Chondrocyte (in vitro differentiated cells): Measurements from ENCODE around the gene TRDN. TPM values are rescaled to one million over a fixed set of nuclear protein-coding genes. Genes with fewer than 3 reads are reported as not detected.
"Not testable (repeated sequence)": the region's sequence is repeated elsewhere in the genome, so short reads cannot be mapped to it uniquely, and the experiment has no call there.

Experiments
- DNase-seq: peaks from one replicate; pipeline ENCODE4 v3.0.0; 2021; ENCODE audit warnings: mixed read lengths, low spot score
- H3K27ac Mint-ChIP-seq: one replicate; pipeline ENCODE4 v1.8.0; 2021; ENCODE audit warnings: mild to moderate bottlenecking, moderate library complexity, mixed read lengths; ENCODE audit not compliant: unreplicated experiment
- H3K27me3 Mint-ChIP-seq: 2 replicates; pipeline ENCODE4 v1.8.0; 2021; ENCODE audit warnings: low read depth, mixed read lengths
- H3K36me3 Mint-ChIP-seq: 2 replicates; pipeline ENCODE4 v1.8.0; 2021; ENCODE audit warnings: low read depth, mixed read lengths
- H3K4me1 Mint-ChIP-seq: 2 replicates; pipeline ENCODE4 v1.8.0; 2021; ENCODE audit warnings: low read depth, mild to moderate bottlenecking, mixed read lengths
- H3K4me3 Mint-ChIP-seq: one replicate; pipeline ENCODE4 v1.8.0; 2021; ENCODE audit warnings: mild to moderate bottlenecking, moderate library complexity, mixed read lengths; ENCODE audit not compliant: unreplicated experiment
- H3K9me3 Mint-ChIP-seq: 2 replicates; pipeline ENCODE4 v1.8.0; 2021; ENCODE audit warnings: low read depth, mixed read lengths
- CTCF ChIP-seq: fragments of 200-600 bp; sonication (generic); IDR thresholded peaks from 2 replicates; pipeline ENCODE4 v1.5.0; 2021; ENCODE audit warnings: antibody characterized with exemption, mild to moderate bottlenecking, moderate library complexity
- total RNA-seq: library from RNA; stranded (reverse); gene quantifications from 3 replicates; pipeline ENCODE4 v1.2.1, GENCODE V29; 2021

TRDN gene
- total RNA-seq, 1 donor from 2014 or later = not detected

- no peak for TF ChIP-seq CTCF
- H3K4me1 Mint-ChIP-seq = no peaks in the 10 kb centered on the region
- H3K4me3 Mint-ChIP-seq = no peak overlapping the region
- H3K27ac Mint-ChIP-seq = no peak overlapping the region
- H3K9me3 Mint-ChIP-seq = no peaks in the 10 kb centered on the region
- H3K36me3 Mint-ChIP-seq = no peaks in the 10 kb centered on the region
- no peak for DNase-seq
- H3K27me3 Mint-ChIP-seq = no peaks in the 10 kb centered on the region
Observed at GRCh38 chr6:123458218-123458617, 178.5 kb downstream of the TRDN start.

GRCh38 chr6:123456836-123457235 is 179.9 kb downstream of the TRDN start:
- Mint-ChIP-seq H3K27ac (no peak overlapping the region), H3K4me1 (no peaks in the 10 kb centered on the region), H3K9me3 (peaks cover 12% of the 10 kb centered on the region), H3K4me3 (no peak overlapping the region), H3K36me3 (no peaks in the 10 kb centered on the region), H3K27me3 (no peaks in the 10 kb centered on the region)
- DNase-seq = no peak
- no peak for TF ChIP-seq CTCF

- H3K4me1 Mint-ChIP-seq = no peaks in the 10 kb centered on the region
- DNase-seq = no peak
- peaks cover 5% of the 10 kb centered on the region for H3K27me3 Mint-ChIP-seq
- TF ChIP-seq CTCF = no peak
- H3K36me3 Mint-ChIP-seq = no peaks in the 10 kb centered on the region
- H3K27ac Mint-ChIP-seq = no peak overlapping the region
- H3K9me3 Mint-ChIP-seq = peaks cover 13% of the 10 kb centered on the region
- H3K4me3 Mint-ChIP-seq = no peak overlapping the region
Observed at GRCh38 chr6:123454448-123454847, 182.3 kb downstream of the TRDN start.

- H3K27ac Mint-ChIP-seq, H3K36me3 Mint-ChIP-seq, H3K4me3 Mint-ChIP-seq, H3K4me1 Mint-ChIP-seq, DNase-seq, H3K27me3 Mint-ChIP-seq: not testable (repeated sequence)
- H3K9me3 Mint-ChIP-seq = peaks cover 13% of the 10 kb centered on the region
Observed at GRCh38 chr6:123453071-123453470, 183.7 kb downstream of the TRDN start.

- DNase-seq = peak; percentile 37
- H3K4me3 Mint-ChIP-seq = no peak overlapping the region
- H3K9me3 Mint-ChIP-seq = peaks cover 14% of the 10 kb centered on the region
- H3K4me1 Mint-ChIP-seq = no peaks in the 10 kb centered on the region
- peaks cover 10% of the 10 kb centered on the region for H3K27me3 Mint-ChIP-seq
- no peaks in the 10 kb centered on the region for H3K36me3 Mint-ChIP-seq
- TF ChIP-seq CTCF = no peak
- no peak overlapping the region for H3K27ac Mint-ChIP-seq
Observed at GRCh38 chr6:123448306-123448884, 188.4 kb downstream of the TRDN start.

GRCh38 chr6:123447315-123447937 is 189.3 kb downstream of the TRDN start:
- no peak overlapping the region for H3K27ac Mint-ChIP-seq
- TF ChIP-seq CTCF = no peak
- peaks cover 12% of the 10 kb centered on the region for H3K9me3 Mint-ChIP-seq
- H3K27me3 Mint-ChIP-seq = peaks cover 10% of the 10 kb centered on the region
- H3K4me1 Mint-ChIP-seq = no peaks in the 10 kb centered on the region
- no peaks in the 10 kb centered on the region for H3K36me3 Mint-ChIP-seq
- no peak for DNase-seq
- H3K4me3 Mint-ChIP-seq = no peak overlapping the region
